ENCODE measurements around the gene VPS8. TPM values are rescaled to one million over a fixed set of nuclear protein-coding genes. Genes with fewer than 3 reads are reported as not detected.

Gene VPS8
- total RNA-seq, 1 experiment from 2014 or later: 39.7 TPM

- Mint-ChIP-seq H3K36me3 (ENCODE audit: insufficient read depth in 1 of 3, low read depth in 3 of 3) (peaks cover 4 to 29% (median 12%) of the 10 kb centered on the region in 3 experiments; a peak in 6 of 7 replicates), H3K4me1 (peaks cover 4 to 10% of the 10 kb centered on the region in 2 experiments; a peak in 3 of 4 replicates), H3K9me3 (no peaks in the 10 kb centered on the region), H3K27me3 (ENCODE audit: low read depth) (no peaks in the 10 kb centered on the region), H3K4me3 (no peak overlapping the region), H3K27ac (peak overlapping the region in 1 of 3 experiments; percentile 7; a peak in 1 of 7 replicates)
- Histone ChIP-seq H3K4me1 (ENCODE audit: insufficient read depth, low read length) (no peaks in the 10 kb centered on the region), H3K79me2 (ENCODE audit: insufficient read depth, low read length) (no peaks in the 10 kb centered on the region), H2BK5ac (ENCODE audit: insufficient read length, low read length) (no peak overlapping the region), H4K8ac (replicated peaks; ENCODE audit: insufficient read length, low read depth, low read length) (no peak overlapping the region), H3K56ac (ENCODE audit: insufficient read length, low read depth, low read length) (no peak overlapping the region), H3K4ac (ENCODE audit: low read depth, low read length) (no peak overlapping the region), H3K23me2 (ENCODE audit: insufficient read length, low read depth, low read length, poor library complexity, severe bottlenecking) (no peaks in the 10 kb centered on the region), H2BK12ac (ENCODE audit: insufficient read length, low read depth, low read length) (no peak overlapping the region), H3K14ac (ENCODE audit: insufficient read depth, low read length) (no peak overlapping the region), H3K27ac (ENCODE audit: insufficient read length, low read depth, low read length) (no peak overlapping the region), H2AFZ (ENCODE audit: low read length) (no peak overlapping the region), H4K5ac (ENCODE audit: insufficient read length, low read depth, low read length) (no peak overlapping the region), H3K9ac (ENCODE audit: extremely low read depth, insufficient read length, low read length) (no peak overlapping the region), H3K9me3 (ENCODE audit: control insufficient read depth, low read depth, low read length) (no peaks in the 10 kb centered on the region), H4K20me1 (ENCODE audit: control insufficient read depth, insufficient read depth, insufficient read length) (no peaks in the 10 kb centered on the region), H3K23ac (ENCODE audit: insufficient read length, low read depth, low read length) (no peak overlapping the region), H4K91ac (ENCODE audit: insufficient read length, low read depth, low read length) (no peak overlapping the region), H2BK20ac (ENCODE audit: low read depth, low read length, poor library complexity, severe bottlenecking) (no peak overlapping the region), H2BK15ac (ENCODE audit: low read depth, low read length) (no peak overlapping the region), H2BK120ac (ENCODE audit: low read depth, low read length, poor library complexity, severe bottlenecking) (no peak overlapping the region), H3K27me3 (ENCODE audit: insufficient read depth, low read length) (no peaks in the 10 kb centered on the region), H3K18ac (ENCODE audit: insufficient read length, low read depth, low read length) (no peak overlapping the region), H3K79me1 (ENCODE audit: insufficient read depth, low read depth, low read length, poor library complexity, severe bottlenecking) (no peaks in the 10 kb centered on the region), H3T11ph (ENCODE audit: low read length) (no peak overlapping the region), H3K4me2 (ENCODE audit: insufficient read depth, insufficient read length, low read length) (no peak overlapping the region), H2AK5ac (ENCODE audit: insufficient read length, low read length) (no peak overlapping the region)
- no CpG with 5 or more reads among the region's 4 CpGs for WGBS (ENCODE audit: extremely low coverage, insufficient read length, low lambda C conversion rate)
- DNase-seq: no peak
- TF ChIP-seq CTCF (conservative IDR thresholded peaks at IDR 0.05): no peak
These were observed 234.6 kb downstream of the VPS8 start for GRCh38 chr3:185046603-185047002.
